DMS114 treated with DMSO at 0.1 percent for 48 hours (cell line): ENCODE data around the gene FXR2.
"Not testable (repeated sequence)": the region's sequence is repeated elsewhere in the genome, so short reads cannot be mapped to it uniquely, and the experiment has no call there.

Source experiments
- DNase-seq: peaks from one replicate; lab custom pipeline; 2025; ENCODE audit not compliant: unreplicated experiment; lab: John Stamatoyannopoulos, UW

Gene FXR2

DNA sequence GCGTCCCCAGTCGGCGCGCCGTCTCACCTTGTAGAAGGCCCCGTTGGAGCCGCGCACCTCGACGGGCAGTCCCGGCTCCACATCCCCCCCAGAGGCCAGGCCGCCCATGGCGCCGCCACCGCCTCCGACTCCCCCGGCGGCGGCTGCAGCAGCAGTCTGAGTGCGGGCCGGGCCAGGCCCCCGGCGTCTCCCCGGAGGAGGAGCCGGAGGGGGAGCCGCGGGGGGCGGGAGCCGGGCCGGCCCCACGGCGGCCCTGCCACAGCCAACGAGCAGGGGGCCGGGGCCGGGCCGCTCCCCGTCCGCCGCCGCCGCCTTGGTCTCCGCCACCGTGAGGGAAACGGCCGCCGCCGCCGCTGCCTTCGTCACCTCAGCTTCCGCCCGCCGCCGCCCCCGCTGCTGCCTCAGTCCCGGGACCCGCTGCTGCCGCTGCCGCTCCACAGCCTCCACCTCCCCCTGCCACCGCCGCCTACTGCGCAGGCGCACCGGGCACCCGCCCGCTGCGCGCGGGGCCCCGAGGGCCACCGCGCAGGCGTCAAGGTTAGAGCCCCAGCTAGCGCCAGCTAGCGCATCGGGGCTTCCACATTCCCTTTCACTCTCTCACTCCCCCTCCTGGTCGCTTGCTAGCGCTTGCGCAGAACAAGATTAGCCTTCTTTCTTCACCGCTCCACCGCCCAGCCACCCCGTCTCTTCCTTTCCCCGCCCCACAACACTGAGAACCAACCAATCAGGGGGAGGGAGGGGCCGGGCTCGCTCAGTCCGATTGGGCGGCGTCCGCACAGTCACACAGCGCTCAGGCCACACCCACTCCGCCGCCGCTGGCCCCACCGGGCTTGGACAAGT, at the start of gene FXR2:
FXR2 (minus strand) TSS at position 473 of the 840 bp plus-strand sequence; CDS start at position 108, 365 bp downstream.
- peak; percentile 99 for DNase-seq

DNA sequence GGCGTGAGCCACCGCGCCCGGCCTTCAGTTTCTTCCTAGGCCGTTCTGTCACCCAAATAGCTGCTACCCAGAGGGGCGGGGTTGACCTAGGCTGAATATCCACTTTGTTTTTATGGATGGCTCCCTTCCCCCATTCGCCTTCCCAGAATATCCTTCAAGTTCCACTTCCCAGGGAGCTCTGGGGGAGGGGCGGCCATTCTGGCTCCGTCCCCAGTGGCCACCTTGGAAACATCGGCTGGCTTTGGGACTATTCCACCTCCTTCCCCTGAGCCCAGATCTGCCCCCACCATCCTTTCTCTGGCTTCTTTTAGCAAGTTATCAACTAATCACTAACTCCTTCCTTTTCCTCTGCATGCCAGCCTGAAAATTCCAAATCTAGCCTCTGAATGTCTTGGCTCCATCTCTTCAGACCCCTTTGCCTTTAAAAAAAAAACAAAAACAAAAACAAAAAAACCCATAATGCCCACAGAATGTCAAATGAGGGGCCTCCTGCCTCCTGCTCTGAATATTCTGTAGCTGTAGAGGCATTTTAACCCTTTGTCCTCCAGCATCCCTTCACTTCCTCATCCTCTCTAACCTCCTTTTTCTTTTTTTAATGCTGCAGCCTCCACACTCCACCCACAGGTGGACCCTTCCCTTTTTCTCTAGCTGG, 42.4 kb upstream of the FXR2 start:
- no peak for DNase-seq

GRCh38 chr17:7655541-7655840, 40.8 kb upstream of the FXR2 start:
- no peak for DNase-seq

DNA sequence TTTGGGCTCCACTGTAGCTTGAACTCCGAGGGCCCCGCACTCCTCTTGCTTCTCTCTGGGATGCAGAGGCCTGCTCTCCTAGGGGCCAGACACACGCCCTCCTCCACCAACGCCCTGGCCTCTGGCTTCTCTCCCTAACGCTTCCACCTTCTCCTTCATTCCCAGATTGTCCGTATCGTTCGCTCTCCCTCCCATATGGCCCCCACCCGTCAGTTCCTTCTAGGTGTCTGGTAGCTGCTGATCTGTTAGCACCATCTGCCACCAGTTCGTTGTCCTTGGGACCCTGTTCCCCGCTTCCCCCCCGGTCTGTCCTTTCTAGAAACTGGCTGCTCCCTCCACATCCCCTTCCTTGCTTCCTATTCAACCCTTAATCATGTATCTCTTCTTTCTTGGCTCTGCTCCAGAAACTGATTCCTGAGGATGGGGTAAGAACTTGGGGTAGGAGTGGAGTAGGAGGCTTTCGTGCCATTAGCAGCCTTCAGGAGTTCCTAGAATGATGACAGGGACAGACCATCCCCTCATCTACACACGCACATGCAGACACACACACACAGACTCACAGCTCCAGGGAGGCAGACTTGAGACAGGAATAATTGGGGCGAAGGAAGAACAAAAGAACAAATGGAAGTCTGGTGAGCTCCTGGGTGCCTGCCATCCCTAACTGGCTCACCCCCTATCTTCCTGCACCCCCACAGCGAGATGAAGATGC, 40.3 kb upstream of the FXR2 start:
- DNase-seq: no peak

GRCh38 chr17:7652388-7653356, 38.0 kb upstream of the FXR2 start:
- no peak for DNase-seq

GRCh38 chr17:7651665-7652387, 37.1 kb upstream of the FXR2 start:
- DNase-seq: no peak

DNA sequence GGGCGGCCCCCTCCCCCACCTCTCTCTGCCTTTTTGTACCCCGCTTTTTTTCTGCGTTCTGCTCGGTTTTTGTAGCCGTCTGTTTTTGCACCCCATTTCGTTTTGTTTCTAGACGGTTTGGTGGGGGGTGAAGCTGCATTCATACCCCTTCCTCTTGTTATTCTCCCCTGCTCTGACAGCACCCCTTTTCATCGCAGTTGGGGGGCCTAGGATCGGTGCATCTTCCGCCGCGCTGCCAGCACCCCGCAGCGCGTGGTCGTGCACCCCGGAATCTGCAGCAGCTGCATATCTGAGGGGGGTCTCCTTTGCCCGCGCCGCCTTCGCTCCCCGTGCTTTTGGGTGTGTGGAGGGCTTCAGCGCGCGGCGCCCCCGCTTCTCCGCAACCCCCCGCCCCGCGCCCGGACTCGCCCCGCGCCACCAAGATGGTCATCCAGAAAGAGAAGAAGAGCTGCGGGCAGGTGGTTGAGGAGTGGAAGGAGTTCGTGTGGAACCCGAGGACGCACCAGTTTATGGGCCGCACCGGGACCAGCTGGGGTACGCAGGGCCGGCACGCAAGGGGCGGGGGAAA, 36.5 kb upstream of the FXR2 start:
- DNase-seq: no peak

DNA sequence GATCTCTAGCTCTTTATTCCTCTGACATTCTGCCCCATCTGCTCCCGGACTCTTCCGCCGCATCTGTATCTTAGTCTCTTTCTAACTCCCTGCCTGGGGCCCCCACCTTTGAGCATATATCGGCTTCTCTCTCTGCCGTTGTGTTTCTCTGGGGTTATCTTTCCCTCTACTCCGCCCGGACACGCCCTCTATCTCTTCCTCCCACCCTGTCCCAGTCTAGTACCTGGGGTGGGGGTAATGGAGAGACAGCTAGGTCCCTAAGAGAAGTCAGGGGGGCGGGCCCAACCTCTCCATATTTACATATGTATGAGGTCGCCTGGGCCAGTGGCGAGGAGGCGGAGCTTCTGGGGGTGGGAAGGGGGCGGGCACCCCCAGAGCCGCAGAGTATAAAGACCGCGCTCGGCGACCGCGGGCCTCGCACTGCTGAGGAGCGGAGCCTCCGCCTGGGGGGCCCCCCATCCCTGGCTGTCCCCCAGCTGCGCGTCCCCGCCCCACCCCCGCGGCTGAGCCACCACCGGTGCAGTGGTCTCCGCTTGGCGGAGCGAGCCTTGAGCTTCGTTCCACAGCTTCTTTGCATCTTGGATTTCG, 35.9 kb upstream of the FXR2 start, which contains the start of gene ATP1B2:
ATP1B2 (plus strand) TSS at position 418 of the 588 bp plus-strand sequence. CDS start 593 bp downstream, outside the sequence.
- peak; percentile 27 for DNase-seq

- DNase-seq: no peak
Measured at GRCh38 chr17:7647018-7647417, 32.3 kb upstream of the FXR2 start.

- DNase-seq: no peak
Measured at GRCh38 chr17:7646457-7646856, 31.8 kb upstream of the FXR2 start.

- DNase-seq: no peak
Measured at GRCh38 chr17:7644775-7645174, 30.1 kb upstream of the FXR2 start.

- not testable (repeated sequence) for DNase-seq
Measured at GRCh38 chr17:7641635-7642034, 26.9 kb upstream of the FXR2 start.

GRCh38 chr17:7640783-7641182, 26.1 kb upstream of the FXR2 start:
- DNase-seq: no peak

DNA sequence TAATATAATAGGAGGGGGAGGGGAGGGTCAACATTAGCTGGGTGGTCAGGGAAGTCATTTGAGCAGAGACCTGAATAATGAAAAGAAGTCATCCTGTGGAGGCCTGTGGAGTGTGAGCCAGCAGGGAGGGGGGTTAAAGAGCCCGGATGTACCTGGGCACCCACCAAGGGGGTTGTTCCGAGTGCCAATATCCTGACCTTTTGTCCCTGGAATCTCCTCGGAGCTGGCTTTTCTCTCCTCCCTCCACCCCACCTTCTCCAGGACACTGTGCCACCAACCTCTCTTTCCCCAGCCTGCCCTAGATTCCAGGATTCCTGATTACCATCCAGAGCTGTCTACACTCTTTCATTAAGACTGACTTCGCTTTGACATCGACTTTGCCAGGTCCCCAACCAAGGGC, 21.5 kb upstream of the FXR2 start:
- DNase-seq: no peak

GRCh38 chr17:7634384-7634783, 19.7 kb upstream of the FXR2 start:
- peak; percentile 35 for DNase-seq

- DNase-seq: no peak
Measured at GRCh38 chr17:7633093-7633492, 18.4 kb upstream of the FXR2 start.

DNA sequence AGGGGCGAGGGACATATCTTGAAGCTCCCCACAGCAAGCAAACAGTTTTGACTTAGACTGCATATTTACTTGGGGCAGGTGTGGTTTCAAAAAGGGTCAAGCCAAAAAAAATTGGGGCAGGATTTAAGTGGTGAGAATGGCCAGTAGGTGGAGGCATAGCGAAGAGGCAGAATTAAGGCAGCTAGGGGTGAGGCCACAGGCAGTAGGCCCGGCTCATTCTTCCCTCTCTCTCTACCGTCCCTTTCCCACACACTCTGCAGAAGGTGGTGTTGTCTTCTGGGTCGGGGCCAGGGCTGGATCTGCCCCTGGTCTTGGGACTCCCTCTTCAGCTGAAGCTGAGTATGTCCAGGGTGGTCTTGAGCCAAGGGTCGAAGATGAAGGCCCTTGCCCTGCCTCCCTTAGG, 17.8 kb upstream of the FXR2 start:
- peak; percentile 45 for DNase-seq

DNA sequence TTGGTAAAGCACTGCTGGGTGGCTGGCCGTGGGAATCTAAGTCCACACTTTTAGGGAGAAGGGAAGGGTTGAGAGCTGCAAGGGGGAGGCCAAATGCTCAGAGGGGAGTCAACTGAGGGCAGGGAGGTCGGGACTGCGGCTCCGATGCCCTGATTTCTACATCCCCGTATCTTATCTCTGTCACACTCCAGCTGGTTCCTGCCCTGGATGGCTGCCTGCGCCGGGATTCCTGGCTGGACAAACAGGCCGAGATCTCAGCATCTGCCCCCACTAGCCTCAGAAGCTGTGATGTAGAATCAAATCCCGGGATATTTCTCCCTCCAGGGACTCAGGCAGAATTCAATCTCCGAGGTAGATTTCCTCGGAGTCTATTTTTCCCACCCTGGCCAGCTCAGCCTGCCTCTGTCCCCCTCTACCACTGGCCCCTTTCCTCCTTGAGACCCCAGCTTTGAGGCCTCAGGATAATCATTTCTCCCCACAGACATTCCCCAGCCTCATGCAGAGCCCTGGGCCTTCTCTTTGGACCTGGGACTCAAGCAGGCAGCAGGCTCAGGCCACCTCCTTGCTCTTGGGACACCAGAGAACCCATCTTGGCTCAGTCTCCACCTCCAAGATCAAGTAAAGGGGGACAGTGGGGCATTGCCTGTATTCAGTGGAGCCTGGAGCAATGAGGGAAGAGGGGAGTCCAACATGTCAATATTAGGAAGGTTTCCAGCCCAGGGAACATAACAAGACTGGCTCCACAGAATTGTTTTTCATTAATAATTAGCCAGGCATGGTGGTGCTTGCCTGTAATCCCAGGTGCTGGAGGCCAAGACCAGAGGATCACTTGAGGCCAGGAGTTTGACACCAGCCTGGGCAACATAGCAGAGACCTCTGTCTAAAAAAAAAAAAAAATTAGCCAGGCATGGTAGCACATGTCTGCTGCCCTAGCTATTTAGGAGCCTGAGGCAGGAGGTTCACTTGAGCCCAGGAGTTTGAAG, 17.0 kb upstream of the FXR2 start:
- no peak for DNase-seq
